Measurements from ENCODE around the gene ANO3.

ANO3 gene

GRCh38 chr11:26649884-26650283 lies 318.0 kb downstream of the ANO3 start:
- no peak overlapping the region for H3K27ac ChIP-seq
- no peaks in the 10 kb centered on the region for H3K9me3 ChIP-seq (ENCODE audit: control insufficient read depth, low read length)
- TF ChIP-seq CTCF (IDR thresholded peaks at IDR 0.05) = peak; percentile 17
- H3K79me2 ChIP-seq = no peaks in the 10 kb centered on the region
- no peak overlapping the region for H3K9ac ChIP-seq
- no peak overlapping the region for H2AFZ ChIP-seq
- H3K27me3 ChIP-seq (ENCODE audit: control insufficient read depth, insufficient read depth, low read length) = no peaks in the 10 kb centered on the region
- no peak overlapping the region for H3K4me3 ChIP-seq (ENCODE audit: low read depth, low read length)
- H3K4me1 ChIP-seq = no peaks in the 10 kb centered on the region
- H3K36me3 ChIP-seq (ENCODE audit: control insufficient read depth, insufficient read depth, low read length) = no peaks in the 10 kb centered on the region
- H3K4me2 ChIP-seq (ENCODE audit: low read length) = no peak overlapping the region

GRCh38 chr11:26651916-26652315 lies 320.0 kb downstream of the ANO3 start:
- H3K9me3 ChIP-seq (ENCODE audit: control insufficient read depth, low read length) = no peaks in the 10 kb centered on the region
- no peaks in the 10 kb centered on the region for H3K4me1 ChIP-seq
- no peak overlapping the region for H3K9ac ChIP-seq
- no peak overlapping the region for H3K27ac ChIP-seq
- no peak overlapping the region for H3K4me2 ChIP-seq (ENCODE audit: low read length)
- H3K79me2 ChIP-seq = no peaks in the 10 kb centered on the region
- no peak for TF ChIP-seq CTCF (IDR thresholded peaks at IDR 0.05)
- H2AFZ ChIP-seq = no peak overlapping the region
- H3K4me3 ChIP-seq (ENCODE audit: low read depth, low read length) = no peak overlapping the region
- no peaks in the 10 kb centered on the region for H3K27me3 ChIP-seq (ENCODE audit: control insufficient read depth, insufficient read depth, low read length)
- no peaks in the 10 kb centered on the region for H3K36me3 ChIP-seq (ENCODE audit: control insufficient read depth, insufficient read depth, low read length)

GRCh38 chr11:26655287-26655686 lies 323.4 kb downstream of the ANO3 start:
- no peak for TF ChIP-seq CTCF (IDR thresholded peaks at IDR 0.05)
- H3K4me3 ChIP-seq (ENCODE audit: low read depth, low read length) = no peak overlapping the region
- H3K27ac ChIP-seq = no peak overlapping the region
- no peaks in the 10 kb centered on the region for H3K9me3 ChIP-seq (ENCODE audit: control insufficient read depth, low read length)
- no peaks in the 10 kb centered on the region for H3K36me3 ChIP-seq (ENCODE audit: control insufficient read depth, insufficient read depth, low read length)
- no peaks in the 10 kb centered on the region for H3K27me3 ChIP-seq (ENCODE audit: control insufficient read depth, insufficient read depth, low read length)
- no peak overlapping the region for H3K4me2 ChIP-seq (ENCODE audit: low read length)
- no peaks in the 10 kb centered on the region for H3K4me1 ChIP-seq
- H3K9ac ChIP-seq = no peak overlapping the region
- no peak overlapping the region for H2AFZ ChIP-seq
- H3K79me2 ChIP-seq = no peaks in the 10 kb centered on the region

- Histone ChIP-seq H3K4me3 (ENCODE audit: low read depth, low read length) (no peak overlapping the region), H3K4me2 (ENCODE audit: low read length) (no peak overlapping the region), H3K79me2 (no peaks in the 10 kb centered on the region), H3K9ac (no peak overlapping the region), H3K4me1 (no peaks in the 10 kb centered on the region), H3K9me3 (ENCODE audit: control insufficient read depth, low read length) (no peaks in the 10 kb centered on the region), H3K27ac (no peak overlapping the region), H3K36me3 (ENCODE audit: control insufficient read depth, insufficient read depth, low read length) (no peaks in the 10 kb centered on the region), H2AFZ (no peak overlapping the region), H3K27me3 (ENCODE audit: control insufficient read depth, insufficient read depth, low read length) (no peaks in the 10 kb centered on the region)
- no peak for TF ChIP-seq CTCF (IDR thresholded peaks at IDR 0.05)
Observed at GRCh38 chr11:26662916-26663315, 331.0 kb downstream of the ANO3 start.

- no peaks in the 10 kb centered on the region for H3K27me3 ChIP-seq (ENCODE audit: control insufficient read depth, insufficient read depth, low read length)
- H3K79me2 ChIP-seq = no peaks in the 10 kb centered on the region
- H3K9me3 ChIP-seq (ENCODE audit: control insufficient read depth, low read length) = no peaks in the 10 kb centered on the region
- H3K4me3 ChIP-seq (ENCODE audit: low read depth, low read length) = no peak overlapping the region
- TF ChIP-seq CTCF (IDR thresholded peaks at IDR 0.05) = no peak
- H3K4me1 ChIP-seq = no peaks in the 10 kb centered on the region
- no peak overlapping the region for H3K27ac ChIP-seq
- H3K9ac ChIP-seq = no peak overlapping the region
- H3K36me3 ChIP-seq (ENCODE audit: control insufficient read depth, insufficient read depth, low read length) = no peaks in the 10 kb centered on the region
- no peak overlapping the region for H3K4me2 ChIP-seq (ENCODE audit: low read length)
- no peak overlapping the region for H2AFZ ChIP-seq
Observed at GRCh38 chr11:26665036-26665435, 333.1 kb downstream of the ANO3 start.
